ENCODE data around the gene RELA.
A peak's percentile ranks its signal among the peaks of the same experiment; 100 is the strongest.

The RELA gene

DNA sequence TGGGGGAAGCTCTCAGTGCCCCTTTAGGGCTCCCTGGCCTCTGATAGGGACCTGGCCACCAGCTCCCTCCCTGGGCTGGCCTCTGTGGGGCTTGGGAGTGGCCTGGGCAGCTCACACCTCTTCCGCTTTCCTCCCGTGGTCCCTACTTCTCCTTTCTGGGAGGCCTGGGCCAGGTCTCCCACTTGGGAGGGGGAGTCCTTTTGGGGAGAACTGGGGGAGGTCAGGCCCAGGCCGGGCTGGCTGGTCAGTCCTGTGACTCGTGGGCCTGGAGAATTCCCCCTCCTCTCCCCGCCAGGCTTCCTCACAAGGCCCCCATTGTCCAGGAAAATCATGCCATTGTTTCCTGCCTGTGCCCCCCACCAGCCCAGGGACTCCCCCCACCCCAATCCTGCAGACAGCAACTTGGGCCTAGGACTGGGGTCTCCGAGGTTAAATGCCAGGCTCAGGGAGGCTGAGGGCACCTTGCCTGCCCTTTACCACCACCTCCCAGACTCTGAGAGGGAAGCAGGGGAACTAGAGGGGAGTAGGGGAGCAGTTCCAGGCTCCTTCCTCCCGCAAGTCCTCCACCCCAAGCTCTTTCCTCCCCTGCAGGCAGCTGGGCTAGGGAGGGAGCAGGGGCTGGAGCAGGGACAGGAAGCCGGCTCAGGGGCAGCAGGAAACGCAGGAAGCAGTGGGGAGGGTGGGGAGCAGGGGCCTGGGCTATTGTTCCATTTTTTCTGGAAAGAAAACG is 51.5 kb downstream of the RELA start:
- DNase-seq, result no peak

DNA sequence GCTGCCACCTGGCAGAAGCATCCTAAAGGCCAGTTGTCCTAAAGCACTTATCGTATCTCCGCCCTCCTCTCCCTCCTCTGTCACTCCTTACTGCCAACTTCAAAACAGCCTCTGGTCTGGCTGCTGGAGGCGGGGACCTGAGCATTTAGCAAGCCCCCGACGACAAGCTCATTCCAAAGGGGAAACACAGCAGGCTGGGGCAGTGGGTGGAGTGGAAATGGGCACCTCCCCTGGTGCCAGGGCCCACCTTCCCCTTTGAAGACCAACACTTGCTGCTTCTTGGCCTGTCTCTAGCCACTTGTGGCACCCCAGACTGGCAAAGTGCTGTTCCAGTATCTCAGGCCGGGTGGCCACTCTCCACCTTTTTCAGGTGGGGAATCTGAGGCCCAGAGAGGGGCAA is 52.3 kb downstream of the RELA start:
- DNase-seq, result no peak

DNA sequence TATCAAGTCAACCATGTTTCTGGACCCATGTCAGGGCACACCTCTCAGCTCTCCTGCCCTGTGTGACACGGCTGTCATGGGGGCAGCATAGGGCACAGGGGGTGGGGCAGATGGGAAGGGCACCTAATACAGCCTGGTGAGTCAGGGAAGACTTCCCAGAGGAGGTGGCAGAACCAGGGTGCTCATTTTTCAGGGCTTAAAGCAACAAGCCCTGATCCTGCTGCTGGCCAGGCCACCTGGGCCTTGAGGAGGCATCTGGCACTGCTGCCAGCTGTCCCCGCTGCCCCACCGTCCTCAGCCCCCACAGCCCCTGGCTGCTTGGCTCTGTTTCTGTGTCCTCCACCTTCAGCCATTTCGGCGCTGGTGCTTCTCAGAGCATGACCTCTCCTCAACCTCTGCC is 53.1 kb downstream of the RELA start:
- no peak for DNase-seq

DNA sequence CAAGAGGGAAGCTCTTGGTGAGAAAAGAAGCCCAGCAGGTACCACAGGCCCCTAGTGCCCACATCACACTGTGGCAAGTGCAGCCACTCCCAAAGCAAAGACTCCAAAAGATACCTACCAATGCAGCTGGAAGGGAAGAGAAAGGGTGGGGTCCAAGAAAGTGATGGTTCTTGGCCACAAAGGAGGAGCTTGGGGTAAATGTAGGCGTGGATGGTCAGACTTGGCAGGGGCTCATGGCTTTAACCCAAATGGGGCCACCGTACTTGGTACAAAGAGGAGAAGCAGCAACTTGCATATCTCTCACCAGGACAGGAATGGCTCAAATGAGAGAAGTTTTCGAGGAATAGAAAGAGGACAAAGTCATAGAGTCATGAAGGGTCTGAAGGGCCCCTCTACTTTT is 53.5 kb downstream of the RELA start:
- no peak for DNase-seq

DNA sequence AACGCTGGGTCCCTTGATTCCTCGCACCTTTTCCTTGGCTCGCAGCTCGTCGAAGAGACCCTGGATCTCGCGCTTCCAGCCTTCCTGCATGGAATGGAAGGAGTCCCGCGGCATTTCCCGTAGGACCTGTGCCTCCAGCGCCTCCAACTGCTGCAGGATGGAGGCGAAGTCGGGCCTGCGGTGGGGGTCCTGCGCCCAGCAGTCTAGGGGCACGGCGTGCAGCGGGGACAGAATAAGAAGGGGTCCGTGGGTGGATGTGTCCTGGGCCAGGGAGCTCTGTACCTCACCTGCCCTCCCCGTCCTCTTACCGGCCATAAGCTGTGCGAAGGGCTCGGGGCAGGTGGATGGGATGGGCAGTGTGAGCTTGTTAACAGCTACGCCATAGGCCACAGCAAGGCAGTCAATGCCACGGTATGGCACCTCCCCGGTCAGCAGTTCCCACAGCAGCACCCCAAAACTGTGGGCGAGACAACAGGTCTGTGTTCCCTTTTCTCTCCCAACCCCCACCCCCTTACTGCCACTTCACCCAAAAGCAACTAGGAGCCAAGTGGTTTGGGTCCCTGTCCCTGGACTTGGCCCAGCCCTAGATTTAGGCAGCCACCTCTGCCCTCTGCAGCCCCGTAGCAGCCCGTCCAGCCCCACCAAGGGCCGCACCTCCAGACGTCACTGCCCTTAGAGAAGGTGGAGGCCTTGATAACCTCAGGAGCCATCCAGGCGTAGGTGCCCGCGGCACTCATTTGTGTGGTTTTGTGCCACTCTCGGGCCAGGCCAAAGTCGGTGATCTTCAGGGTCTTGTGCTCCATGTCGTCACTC is 54.9 kb downstream of the RELA start:
- no peak for DNase-seq

DNA sequence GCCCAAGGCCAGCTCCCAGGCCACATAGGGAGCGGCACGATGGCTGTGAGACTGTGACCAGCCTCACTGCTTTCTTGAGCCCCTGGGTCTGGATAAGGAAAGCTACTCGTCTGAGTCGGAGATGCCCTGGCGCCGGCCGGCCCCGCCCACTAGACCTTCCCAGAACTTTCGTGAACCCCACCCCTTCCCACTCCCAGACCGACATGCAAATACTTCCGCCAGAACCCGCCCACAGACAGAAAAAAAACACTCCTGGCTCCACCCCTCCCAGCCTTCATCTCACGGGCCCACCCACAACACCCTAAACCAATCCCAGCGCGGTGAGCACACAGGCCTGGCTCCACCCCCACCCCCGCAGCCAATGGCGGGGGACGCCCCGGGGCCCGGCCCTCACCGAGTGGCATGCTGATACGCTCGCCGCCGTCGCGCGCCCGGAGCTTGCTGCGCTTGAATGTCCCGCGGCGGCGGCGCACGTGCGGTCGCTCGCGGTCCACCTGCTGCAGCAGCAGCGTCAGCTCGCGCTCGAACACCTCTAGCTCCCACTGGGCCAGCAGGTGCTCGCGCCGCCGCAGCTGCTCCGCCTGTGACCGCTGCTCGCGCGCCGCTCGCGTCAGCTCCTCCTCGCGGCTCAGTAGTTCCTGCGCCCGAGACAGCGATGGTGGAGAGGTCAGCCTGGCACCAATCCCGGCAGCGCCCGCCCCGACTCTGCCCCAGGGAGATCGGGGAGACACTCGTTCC is 55.7 kb downstream of the RELA start:
- DNase-seq, result peak; percentile 25

DNA sequence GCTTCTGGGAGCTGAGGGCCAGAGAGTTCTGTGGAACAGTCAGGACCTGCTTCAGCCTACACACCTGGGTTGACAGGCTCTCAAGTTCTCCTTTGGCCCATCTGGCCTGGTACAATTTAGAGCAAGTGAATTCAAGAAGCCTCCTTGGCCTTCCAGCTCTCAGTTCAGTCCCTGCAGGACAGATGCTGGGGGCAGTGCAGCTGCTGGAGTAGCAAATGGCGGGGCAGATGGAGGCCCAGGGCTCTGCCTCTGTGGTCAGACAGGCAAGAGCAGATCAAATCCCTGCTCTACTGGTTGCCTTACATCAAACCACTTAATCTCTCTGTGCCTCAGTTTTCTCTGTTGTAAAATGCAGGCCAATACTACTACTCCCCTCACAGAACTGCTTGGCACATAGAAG is 58.5 kb downstream of the RELA start:
- DNase-seq, result no peak
